ENCODE data around the gene SIGLEC9.

- TF ChIP-seq CTCF (IDR thresholded peaks at IDR 0.05; ENCODE audit: low read length) (no peak), EZH2 (IDR thresholded peaks at IDR 0.05; ENCODE audit: borderline replicate concordance, low read length) (no peak)
These were observed 14.1 kb upstream of the SIGLEC9 start for GRCh38 chr19:51110666-51110971.
